HL-60 (cell line): ENCODE data around the gene NXNL2.

Experiments used
- CTCF ChIP-seq: IDR thresholded peaks from one replicate; pipeline ENCODE4 v1.5.1; 2011; ENCODE audit warnings: low read length, control low read depth, inconsistent platforms; ENCODE audit not compliant: insufficient read depth
- GABPA ChIP-seq: IDR thresholded peaks from 2 replicates; pipeline ENCODE4 v1.6.1; 2012; ENCODE audit warnings: low read depth
- POLR2AphosphoS5 ChIP-seq: IDR thresholded peaks from 2 replicates; pipeline ENCODE4 v1.6.1; 2012; ENCODE audit warnings: low read depth
- REST ChIP-seq: IDR thresholded peaks from 2 replicates; pipeline ENCODE4 v1.6.1; 2012; ENCODE audit warnings: low read depth; ENCODE audit not compliant: insufficient replicate concordance
- SPI1 ChIP-seq: IDR thresholded peaks from 2 replicates; pipeline ENCODE4 v1.6.1; 2012; ENCODE audit warnings: low read depth, mild to moderate bottlenecking, borderline replicate concordance

- TF ChIP-seq CTCF (no peak), GABPA (no peak), POLR2AphosphoS5 (no peak), SPI1 (no peak), REST (no peak)
Observed at GRCh38 chr9:88503081-88503844, 31.7 kb upstream of the NXNL2 start.
